Activated T-cell treated with anti-CD3 and anti-CD28 coated beads, Interleukin-2, amount 50 U/mL, for 4 hours (primary cell): ENCODE measurements around the gene CDON. TPM values are rescaled to one million over a fixed set of nuclear protein-coding genes. Genes with fewer than 3 reads are reported as not detected.
"Not testable (repeated sequence)": the region's sequence is repeated elsewhere in the genome, so short reads cannot be mapped to it uniquely, and the experiment has no call there.

Source experiments
- ATAC-seq, 2 donors: fragments of 200-7000 bp; cut with Tn5 transposase; one replicate each; pipeline ENCODE4 v1.10.0; 2021
- DNase-seq: peaks from one replicate; pipeline ENCODE4 v3.0.0-alpha.2; 2020
- H3K27me3 Mint-ChIP-seq: one replicate; pipeline ENCODE4 v1.8.0; 2021; ENCODE audit warnings: low read depth, mixed read lengths
- H3K36me3 Mint-ChIP-seq: one replicate; pipeline ENCODE4 v1.8.0; 2022; ENCODE audit warnings: mixed read lengths; ENCODE audit not compliant: insufficient read depth
- H3K4me1 Mint-ChIP-seq: one replicate; pipeline ENCODE4 v1.8.0; 2021; ENCODE audit warnings: low read depth, mixed read lengths
- H3K4me3 Mint-ChIP-seq: one replicate; pipeline ENCODE4 v1.8.0; 2021; ENCODE audit warnings: mild to moderate bottlenecking, moderate library complexity, mixed read lengths
- H3K9me3 Mint-ChIP-seq: one replicate; pipeline ENCODE4 v1.8.0; 2021; ENCODE audit warnings: mixed read lengths
- total RNA-seq, 3 donors: library from RNA; stranded (reverse); gene quantifications; one replicate each; pipeline ENCODE4 v1.2.1, GENCODE V29; 2021

CDON gene
- total RNA-seq, 3 donors from 2014 or later: 3.3 to 5.1 (median 3.9) TPM

- peaks cover 18% of the 10 kb centered on the region for H3K27me3 Mint-ChIP-seq
- ATAC-seq (peak; percentile 50 to 70), DNase-seq (peak; percentile 39)
- no peaks in the 10 kb centered on the region for H3K9me3 Mint-ChIP-seq
- H3K4me1 Mint-ChIP-seq: no peaks in the 10 kb centered on the region
- H3K4me3 Mint-ChIP-seq: no peak overlapping the region
- no peaks in the 10 kb centered on the region for H3K36me3 Mint-ChIP-seq
Measured at GRCh38 chr11:125923012-125923579, 139.6 kb downstream of the CDON start.

GRCh38 chr11:125922156-125922555 lies 140.5 kb downstream of the CDON start:
- Mint-ChIP-seq H3K4me1 (no peaks in the 10 kb centered on the region), H3K4me3 (no peak overlapping the region), H3K27me3 (peaks cover 18% of the 10 kb centered on the region), H3K36me3 (no peaks in the 10 kb centered on the region), H3K9me3 (no peaks in the 10 kb centered on the region)
- no peak for DNase-seq
- ATAC-seq: no peak

- ATAC-seq: no peak
- no peaks in the 10 kb centered on the region for H3K9me3 Mint-ChIP-seq
- DNase-seq: no peak
- H3K36me3 Mint-ChIP-seq: no peaks in the 10 kb centered on the region
- H3K4me3 Mint-ChIP-seq: no peak overlapping the region
- H3K4me1 Mint-ChIP-seq: no peaks in the 10 kb centered on the region
- H3K27me3 Mint-ChIP-seq: peaks cover 16% of the 10 kb centered on the region
Measured at GRCh38 chr11:125921042-125921441, 141.6 kb downstream of the CDON start.

- ATAC-seq (no peak), DNase-seq (no peak)
- Mint-ChIP-seq H3K4me3 (no peak overlapping the region), H3K27me3 (peaks cover 28% of the 10 kb centered on the region), H3K4me1 (no peaks in the 10 kb centered on the region), H3K36me3 (no peaks in the 10 kb centered on the region), H3K9me3 (no peaks in the 10 kb centered on the region)
Measured at GRCh38 chr11:125918140-125918840, 144.4 kb downstream of the CDON start.

- no peaks in the 10 kb centered on the region for H3K4me1 Mint-ChIP-seq
- peaks cover 33% of the 10 kb centered on the region for H3K27me3 Mint-ChIP-seq
- H3K4me3 Mint-ChIP-seq: no peak overlapping the region
- DNase-seq (no peak), ATAC-seq (no peak)
- no peaks in the 10 kb centered on the region for H3K9me3 Mint-ChIP-seq
- H3K36me3 Mint-ChIP-seq: no peaks in the 10 kb centered on the region
Measured at GRCh38 chr11:125916683-125917347, 145.9 kb downstream of the CDON start.

- H3K4me3 Mint-ChIP-seq, DNase-seq, H3K4me1 Mint-ChIP-seq, H3K9me3 Mint-ChIP-seq, H3K36me3 Mint-ChIP-seq, ATAC-seq: not testable (repeated sequence)
- peaks cover 40% of the 10 kb centered on the region for H3K27me3 Mint-ChIP-seq
Measured at GRCh38 chr11:125914601-125915000, 148.1 kb downstream of the CDON start.

- Mint-ChIP-seq H3K36me3 (no peaks in the 10 kb centered on the region), H3K4me1 (no peaks in the 10 kb centered on the region), H3K4me3 (no peak overlapping the region), H3K27me3 (peaks cover 42% of the 10 kb centered on the region), H3K9me3 (no peaks in the 10 kb centered on the region)
- ATAC-seq (no peak), DNase-seq (no peak)
Measured at GRCh38 chr11:125910226-125910849, 152.3 kb downstream of the CDON start.

Other genes starting within 250 kb of the CDON start
- not detected for gene PATE4, start 229.6 kb downstream of the CDON start, total RNA-seq
- 1 to 10 TPM; 1.6 to 1.8 (median 1.7) TPM for gene HYLS1, start 175.2 kb downstream of the CDON start, total RNA-seq
- 10 to 100 TPM; 22.3 to 30.5 (median 28.4) TPM for gene PUS3, start 159.7 kb downstream of the CDON start, total RNA-seq
- not detected for gene DDX25, start 158.4 kb downstream of the CDON start, total RNA-seq
- not detected for gene VSIG10L2, start 116.8 kb downstream of the CDON start, total RNA-seq
- 10 to 100 TPM; 51.0 to 52.0 (median 51.4) TPM for gene RPUSD4, start 148.8 kb upstream of the CDON start, total RNA-seq
- 10 to 100 TPM; 15.9 to 18.6 (median 17.0) TPM for gene FAM118B, start 148.9 kb upstream of the CDON start, total RNA-seq
- gene SRPRA, start 206.0 kb upstream of the CDON start, total RNA-seq: 100 to 1,000 TPM; 213 to 222 (median 214) TPM
- 10 to 100 TPM; 51.2 to 55.5 (median 51.4) TPM for gene FOXRED1, start 206.3 kb upstream of the CDON start, total RNA-seq
- 1 to 10 TPM; 4.8 to 6.4 (median 5.4) TPM for gene TIRAP, start 220.2 kb upstream of the CDON start, total RNA-seq
- 10 to 100 TPM; 31.4 to 37.6 (median 37.5) TPM for gene DCPS, start 241.2 kb upstream of the CDON start, total RNA-seq